Measurements from ENCODE around the gene PECR. TPM values are rescaled to one million over a fixed set of nuclear protein-coding genes. Genes with fewer than 3 reads are reported as not detected.

Gene PECR
- total RNA-seq = 27.3 TPM

GRCh38 chr2:216081487-216082116, at the start of gene PECR, which contains the start of gene TMEM169:
Gene PECR (minus strand): TSS chr2:216081809. CDS start chr2:216081741, 68 bp downstream.
Gene TMEM169 (plus strand): TSS chr2:216081919. CDS start chr2:216095964, 14,045 bp downstream.
- DNase-seq (ENCODE audit: low spot score in 2 of 2) (peak; percentile 88 to 92), FAIRE-seq (no peak)

- DNase-seq (ENCODE audit: low spot score in 2 of 2) = no peak
- no peak for FAIRE-seq
These were observed 48.9 kb upstream of the PECR start for GRCh38 chr2:216130346-216130971.

- no peak for DNase-seq (ENCODE audit: low spot score in 2 of 2)
These were observed 45.3 kb upstream of the PECR start for GRCh38 chr2:216126943-216127342.

GRCh38 chr2:216121255-216121654, 39.6 kb upstream of the PECR start:
- no peak for FAIRE-seq
- no peak for DNase-seq (ENCODE audit: low spot score in 2 of 2)

More at GRCh38 chr2:216126943-216127342, 45.3 kb upstream of the PECR start:
- FAIRE-seq = no peak

GRCh38 chr2:216119986-216120385, 38.4 kb upstream of the PECR start:
- FAIRE-seq (no peak), DNase-seq (ENCODE audit: low spot score in 2 of 2) (no peak)

GRCh38 chr2:216119146-216119545, 37.5 kb upstream of the PECR start:
- FAIRE-seq (no peak), DNase-seq (ENCODE audit: low spot score in 2 of 2) (no peak)

GRCh38 chr2:216118474-216118873, 36.9 kb upstream of the PECR start:
- FAIRE-seq (no peak), DNase-seq (ENCODE audit: low spot score in 2 of 2) (no peak)

GRCh38 chr2:216117561-216118340, 36.1 kb upstream of the PECR start:
- FAIRE-seq (no peak), DNase-seq (ENCODE audit: low spot score in 2 of 2) (no peak)

- FAIRE-seq (no peak), DNase-seq (ENCODE audit: low spot score in 2 of 2) (no peak)
These were observed 34.8 kb upstream of the PECR start for GRCh38 chr2:216116418-216116817.

- peak; percentile 50 for FAIRE-seq
These were observed 33.3 kb upstream of the PECR start for GRCh38 chr2:216114714-216115531.

GRCh38 chr2:216114382-216114713, 32.7 kb upstream of the PECR start:
- no peak for FAIRE-seq

More at GRCh38 chr2:216114714-216115531, 33.3 kb upstream of the PECR start:
- DNase-seq (ENCODE audit: low spot score in 2 of 2) = peak; percentile 49 to 77

GRCh38 chr2:216113572-216113971, 32.0 kb upstream of the PECR start:
- DNase-seq (ENCODE audit: low spot score in 2 of 2) (no peak), FAIRE-seq (no peak)

More at GRCh38 chr2:216114382-216114713, 32.7 kb upstream of the PECR start:
- DNase-seq (ENCODE audit: low spot score in 2 of 2) = no peak

GRCh38 chr2:216112926-216113325, 31.3 kb upstream of the PECR start:
- DNase-seq (ENCODE audit: low spot score in 2 of 2) = no peak
- no peak for FAIRE-seq

GRCh38 chr2:216111122-216111521, 29.5 kb upstream of the PECR start:
- FAIRE-seq = no peak
- DNase-seq (ENCODE audit: low spot score in 2 of 2) = no peak

GRCh38 chr2:216110620-216111019, 29.0 kb upstream of the PECR start:
- FAIRE-seq = no peak

GRCh38 chr2:216109962-216110614, 28.5 kb upstream of the PECR start:
- DNase-seq (ENCODE audit: low spot score in 2 of 2) = no peak
- no peak for FAIRE-seq

More at GRCh38 chr2:216110620-216111019, 29.0 kb upstream of the PECR start:
- no peak for DNase-seq (ENCODE audit: low spot score in 2 of 2)

- FAIRE-seq (peak; percentile 82), DNase-seq (ENCODE audit: low spot score in 2 of 2) (peak; percentile 60 to 77)
These were observed 27.6 kb upstream of the PECR start, which contains the start of gene XRCC5 for GRCh38 chr2:216108967-216109921. Gene XRCC5 (plus strand): TSS chr2:216109348. CDS start chr2:216109437, 89 bp downstream.

- DNase-seq (ENCODE audit: low spot score in 2 of 2) = no peak
- no peak for FAIRE-seq
These were observed 26.8 kb upstream of the PECR start for GRCh38 chr2:216108310-216108966.
